NK-92 treated with Interleukin-12 subunit alpha and Interleukin-12 subunit beta, amount 100 ng/mL, for 24 hours (cell line): ENCODE results near the gene CEP164.
"Not testable (repeated sequence)": the region's sequence is repeated elsewhere in the genome, so short reads cannot be mapped to it uniquely, and the experiment has no call there.

ENCODE experiments used
- DNase-seq: peaks from one replicate; lab custom pipeline; 2025; lab: John Stamatoyannopoulos, UW

CEP164 gene

GRCh38 chr11:117395476-117395875, 67.8 kb downstream of the CEP164 start:
- DNase-seq = no peak

GRCh38 chr11:117396970-117397369, 69.3 kb downstream of the CEP164 start:
- no peak for DNase-seq

GRCh38 chr11:117398618-117399017, 71.0 kb downstream of the CEP164 start:
- DNase-seq = not testable (repeated sequence)

- not testable (repeated sequence) for DNase-seq
Observed at GRCh38 chr11:117399100-117399840, 71.6 kb downstream of the CEP164 start.

- DNase-seq = not testable (repeated sequence)
Observed at GRCh38 chr11:117405898-117406297, 78.2 kb downstream of the CEP164 start.

- DNase-seq = no peak
Observed at GRCh38 chr11:117407016-117407415, 79.4 kb downstream of the CEP164 start.

- DNase-seq = no peak
Observed at GRCh38 chr11:117408356-117408755, 80.7 kb downstream of the CEP164 start.

GRCh38 chr11:117409511-117409910, 81.9 kb downstream of the CEP164 start:
- DNase-seq = no peak

DNA sequence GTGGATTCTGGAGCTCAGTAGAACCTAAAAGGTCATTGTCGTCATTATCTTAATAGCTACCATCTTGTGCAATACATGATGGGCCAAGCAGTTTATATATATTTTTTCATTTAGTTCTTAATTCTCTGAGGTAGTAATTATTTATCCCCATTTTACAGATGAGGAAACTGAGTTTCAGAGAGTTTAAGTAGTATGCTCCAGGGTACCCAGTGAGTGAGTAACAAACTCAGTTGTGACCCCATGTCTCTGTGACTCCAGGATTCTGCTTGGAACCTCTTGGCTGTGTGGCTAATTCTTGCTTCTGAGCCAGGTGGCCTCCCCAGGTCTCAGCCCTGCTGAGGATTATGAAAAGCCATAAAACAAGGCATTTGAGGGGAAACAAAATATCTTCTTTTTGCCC, 82.6 kb downstream of the CEP164 start:
- no peak for DNase-seq

DNA sequence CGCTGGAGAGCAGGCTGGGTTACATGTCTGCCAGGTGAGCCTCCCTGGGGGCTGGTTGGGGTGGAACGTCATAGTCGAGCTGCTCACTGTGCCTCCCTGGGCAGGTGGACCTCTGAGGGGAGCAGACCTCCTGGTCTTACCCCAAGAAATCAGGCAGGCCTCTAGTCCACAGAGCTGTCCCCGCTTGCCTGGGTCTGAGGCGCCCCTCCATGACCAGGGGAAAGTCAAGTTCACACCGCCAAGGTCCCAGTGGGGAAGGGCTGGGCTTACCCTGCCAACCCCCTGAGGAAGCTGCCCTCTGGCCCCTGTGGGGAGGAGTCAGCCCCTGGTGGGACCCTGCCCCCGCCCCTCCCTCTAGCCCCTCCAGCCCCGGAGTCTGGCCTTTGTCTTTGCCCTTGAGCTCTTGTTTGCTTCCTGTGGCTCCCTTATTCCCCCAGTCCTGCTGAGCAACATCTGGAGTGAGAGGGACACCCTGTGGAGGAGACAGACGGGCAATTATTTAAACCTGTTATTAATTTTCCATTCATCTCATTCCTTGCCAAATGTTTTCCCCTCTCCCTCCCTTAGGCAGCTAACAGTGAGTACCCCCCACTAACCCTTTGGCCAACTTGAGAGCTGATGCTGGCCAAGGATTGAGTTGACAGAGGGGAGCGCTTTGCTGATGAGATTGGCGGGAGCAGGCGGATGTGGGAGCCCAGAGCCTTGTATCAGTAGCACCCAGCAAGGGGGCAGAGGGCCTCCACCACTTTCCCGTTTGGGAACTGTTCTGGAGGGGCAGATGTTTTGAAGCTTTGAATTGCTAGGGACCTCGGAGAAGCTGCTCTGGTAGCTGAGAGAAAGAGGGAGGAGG, 83.4 kb downstream of the CEP164 start:
- no peak for DNase-seq

- no peak for DNase-seq
Observed at GRCh38 chr11:117411736-117412135, 84.1 kb downstream of the CEP164 start.

GRCh38 chr11:117412176-117412575, 84.5 kb downstream of the CEP164 start:
- DNase-seq = no peak

DNA sequence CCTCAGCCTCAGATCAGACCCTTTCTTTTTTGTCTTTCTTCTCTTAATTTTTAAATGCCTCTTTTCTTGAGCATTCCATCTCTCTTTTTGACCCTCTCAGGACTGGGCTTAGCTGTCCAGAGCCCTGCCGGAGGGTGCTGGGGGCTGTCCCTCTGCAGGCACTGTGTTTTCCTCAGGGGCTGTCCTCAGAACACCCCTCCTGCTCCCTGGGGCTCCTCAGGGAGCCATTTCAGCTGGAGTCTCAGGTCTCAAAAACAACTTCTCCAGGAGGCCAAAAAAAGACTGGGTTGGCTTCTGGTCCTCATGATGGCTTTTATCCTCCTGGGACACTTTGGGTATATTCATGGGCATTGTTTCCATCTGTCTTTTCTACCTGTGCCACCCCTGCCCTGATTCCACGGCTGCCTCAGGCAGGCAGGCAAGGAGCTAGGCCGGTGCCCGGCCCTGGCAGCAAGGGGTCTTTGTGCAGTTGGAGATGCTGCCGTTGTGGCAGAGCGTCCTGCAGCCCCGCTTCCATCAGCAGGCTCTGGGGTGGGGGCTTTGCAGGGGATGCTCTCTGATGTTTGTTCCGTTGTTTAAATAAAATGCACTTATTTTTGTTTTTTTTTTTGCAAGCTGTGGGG, 85.1 kb downstream of the CEP164 start:
- DNase-seq = no peak

GRCh38 chr11:117413616-117414015, 86.0 kb downstream of the CEP164 start:
- DNase-seq = no peak

DNA sequence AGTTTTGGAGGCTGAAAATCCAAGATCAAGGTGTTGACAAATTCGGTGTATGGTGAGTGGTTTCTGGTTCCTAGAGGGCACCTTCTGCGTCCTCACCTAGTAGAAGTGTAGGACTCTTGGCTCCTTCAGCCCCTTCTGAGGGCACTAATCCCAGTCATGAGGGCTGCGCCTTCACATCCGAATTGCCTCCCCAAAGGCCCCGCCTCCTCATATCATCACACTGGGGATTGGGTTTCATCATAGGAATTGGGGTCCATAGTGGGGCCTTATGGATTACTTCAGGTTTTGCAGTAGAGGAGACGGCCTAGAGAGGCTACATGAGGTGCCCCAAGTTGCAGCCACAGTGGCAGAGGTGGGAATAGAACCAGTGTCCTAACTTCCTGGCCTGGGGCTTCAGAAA, 87.1 kb downstream of the CEP164 start:
- DNase-seq = no peak

DNA sequence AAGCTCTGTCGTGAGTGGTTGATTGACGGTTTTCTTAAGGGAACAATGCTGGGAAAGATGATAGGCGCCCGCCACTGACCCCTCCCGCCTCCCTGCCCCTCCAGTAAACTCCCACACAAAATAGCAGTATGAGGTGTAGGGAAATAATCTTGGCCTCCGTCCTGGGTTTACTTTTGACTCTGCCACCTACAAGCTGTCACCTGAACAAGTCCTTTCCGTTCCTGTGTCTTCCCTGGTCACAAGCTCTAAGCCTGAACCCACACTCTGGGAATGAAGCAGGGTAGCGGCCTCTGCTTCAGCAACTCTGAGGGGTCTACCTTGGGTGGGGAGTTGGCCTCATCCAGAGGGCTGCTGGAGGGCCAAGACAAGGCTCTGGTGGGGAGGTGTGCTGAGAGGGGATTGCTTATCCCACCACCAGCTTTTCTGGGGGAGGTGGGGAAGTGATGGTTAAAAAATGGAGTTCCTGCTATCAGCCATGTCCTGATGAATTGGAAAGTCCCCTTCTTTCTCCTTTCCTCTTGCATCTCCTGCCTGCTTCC, 87.8 kb downstream of the CEP164 start:
- no peak for DNase-seq

GRCh38 chr11:117417342-117417741, 89.7 kb downstream of the CEP164 start:
- no peak for DNase-seq

- DNase-seq = no peak
Observed at GRCh38 chr11:117417856-117418255, 90.2 kb downstream of the CEP164 start.

GRCh38 chr11:117418737-117419481, 91.3 kb downstream of the CEP164 start:
- no peak for DNase-seq

DNA sequence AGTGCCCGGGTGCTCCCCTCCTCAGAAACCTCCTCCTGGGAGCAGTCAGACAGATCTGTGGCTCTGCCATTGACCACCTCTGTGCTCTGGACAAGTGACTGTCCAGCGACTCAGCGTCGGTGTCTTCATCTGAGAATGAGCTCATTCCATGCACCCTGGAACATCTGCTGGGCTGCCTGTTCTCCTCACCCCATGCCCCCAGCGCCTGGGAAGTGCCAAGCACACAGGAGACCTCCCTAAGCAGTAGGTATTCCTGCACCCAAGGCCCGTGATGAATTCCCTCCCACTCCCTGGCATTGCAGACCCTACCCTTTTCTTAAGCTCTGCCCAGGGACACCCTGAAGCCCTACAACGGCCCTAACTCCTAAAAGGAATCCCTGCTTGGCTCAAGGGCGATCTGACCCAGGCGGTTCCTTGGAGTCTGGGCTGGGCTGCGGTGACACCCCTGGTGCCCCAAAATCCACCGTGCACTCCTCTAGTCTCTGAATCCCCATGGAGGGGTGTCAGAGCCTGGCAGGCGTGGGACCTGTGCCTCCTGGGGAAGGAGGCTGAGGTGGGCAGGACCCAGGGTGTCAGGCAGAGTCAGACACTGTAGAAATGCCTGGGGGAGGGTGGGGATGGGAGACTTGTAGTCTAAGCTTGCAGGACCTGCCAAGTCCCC, 92.0 kb downstream of the CEP164 start:
- DNase-seq = no peak

DNA sequence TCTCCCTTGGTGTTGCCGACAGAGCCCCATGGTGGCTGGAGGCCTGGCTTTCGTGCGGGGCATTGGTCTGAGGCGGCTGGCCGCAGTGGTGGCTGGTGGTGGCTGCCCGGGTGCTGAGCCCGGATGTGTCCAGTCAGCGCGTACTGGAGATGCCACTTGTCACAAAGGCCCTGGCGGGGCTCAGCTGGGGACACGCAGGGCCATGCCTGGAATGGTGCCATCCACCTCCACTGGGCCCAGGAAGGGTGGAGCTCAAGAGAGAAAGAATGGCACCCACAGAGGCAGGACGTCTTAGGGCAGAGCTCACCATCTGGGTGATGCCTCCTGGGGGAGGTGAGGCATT, 92.5 kb downstream of the CEP164 start:
- no peak for DNase-seq
